Osteoblast (primary cell): ENCODE results near the gene ENDOD1. TPM values are rescaled to one million over a fixed set of nuclear protein-coding genes. Genes with fewer than 3 reads are reported as not detected.

Experiments
- DNase-seq: peaks from one replicate; pipeline ENCODE4 v3.0.0; 2011; ENCODE audit warnings: low spot score, mixed read lengths; ENCODE audit not compliant: insufficient read length; ENCODE audit errors: missing footprints
- H2AFZ ChIP-seq: 2 replicates; pipeline ENCODE4 v1.6.0; 2011; ENCODE audit warnings: mild to moderate bottlenecking, low read length
- H3K27ac ChIP-seq: 2 replicates; pipeline ENCODE4 v1.5.1; 2011; ENCODE audit warnings: mild to moderate bottlenecking, low read depth, low read length, moderate library complexity
- H3K27me3 ChIP-seq: 2 replicates; pipeline ENCODE4 v1.6.0; 2012; ENCODE audit warnings: mild to moderate bottlenecking, control low read depth, inconsistent platforms, low read length, moderate library complexity; ENCODE audit not compliant: insufficient read depth
- H3K36me3 ChIP-seq: 2 replicates; pipeline ENCODE4 v1.5.1; 2011; ENCODE audit warnings: mild to moderate bottlenecking, low read length, control low read depth, moderate library complexity; ENCODE audit not compliant: insufficient read depth
- H3K4me1 ChIP-seq: 2 replicates; pipeline ENCODE4 v1.5.1; 2011; ENCODE audit warnings: mild to moderate bottlenecking, low read length, control low read depth, moderate library complexity; ENCODE audit not compliant: insufficient read depth
- H3K4me2 ChIP-seq: 2 replicates; pipeline ENCODE4 v1.6.0; 2011; ENCODE audit warnings: mild to moderate bottlenecking, low read length; ENCODE audit not compliant: insufficient read depth
- H3K4me3 ChIP-seq: fragments of 200-600 bp; sonication (generic); 3 replicates; pipeline ENCODE4 v1.5.1; 2012; ENCODE audit warnings: mild to moderate bottlenecking, low read length, inconsistent platforms; ENCODE audit not compliant: insufficient read depth
- H3K79me2 ChIP-seq: 2 replicates; pipeline ENCODE4 v1.6.0; 2012; ENCODE audit warnings: mild to moderate bottlenecking, low read length, control low read depth, inconsistent platforms; ENCODE audit not compliant: insufficient read depth
- H3K9me3 ChIP-seq: 2 replicates; pipeline ENCODE4 v1.5.1; 2011; ENCODE audit warnings: low read depth, low read length, control low read depth
- H4K20me1 ChIP-seq: 2 replicates; pipeline ENCODE4 v1.6.0; 2012; ENCODE audit warnings: mild to moderate bottlenecking, low read length, control low read depth; ENCODE audit not compliant: insufficient read depth
- total RNA-seq: library from RNA; depleted of rRNA; stranded (reverse); fragments of >200 nt; gene quantifications from 2 replicates; pipeline ENCODE4 v1.2.3, GENCODE V29; 2012
- TF ChIP-seq, protein P1 (sequence below): IDR thresholded peaks from 2 replicates; pipeline ENCODE4 v1.5.1; 2011; ENCODE audit warnings: mild to moderate bottlenecking, low read depth, low read length, moderate library complexity; ENCODE audit errors: extremely low read depth

The ENDOD1 gene
- total RNA-seq, 1 donor = 44.2 TPM

GRCh38 chr11:95084509-95084908 lies 5.1 kb upstream of the ENDOD1 start:
- no peaks in the 10 kb centered on the region for H3K36me3 ChIP-seq
- no peaks in the 10 kb centered on the region for H4K20me1 ChIP-seq
- peaks cover 12% of the 10 kb centered on the region for H3K4me1 ChIP-seq
- H2AFZ ChIP-seq = no peak overlapping the region
- no peak overlapping the region for H3K4me3 ChIP-seq
- no peaks in the 10 kb centered on the region for H3K27me3 ChIP-seq
- H3K27ac ChIP-seq = no peak overlapping the region
- no peaks in the 10 kb centered on the region for H3K79me2 ChIP-seq
- H3K4me2 ChIP-seq = peak overlapping the region; percentile 7
- peak; percentile 79 for DNase-seq
- no peaks in the 10 kb centered on the region for H3K9me3 ChIP-seq
- TF ChIP-seq, protein P1, sequence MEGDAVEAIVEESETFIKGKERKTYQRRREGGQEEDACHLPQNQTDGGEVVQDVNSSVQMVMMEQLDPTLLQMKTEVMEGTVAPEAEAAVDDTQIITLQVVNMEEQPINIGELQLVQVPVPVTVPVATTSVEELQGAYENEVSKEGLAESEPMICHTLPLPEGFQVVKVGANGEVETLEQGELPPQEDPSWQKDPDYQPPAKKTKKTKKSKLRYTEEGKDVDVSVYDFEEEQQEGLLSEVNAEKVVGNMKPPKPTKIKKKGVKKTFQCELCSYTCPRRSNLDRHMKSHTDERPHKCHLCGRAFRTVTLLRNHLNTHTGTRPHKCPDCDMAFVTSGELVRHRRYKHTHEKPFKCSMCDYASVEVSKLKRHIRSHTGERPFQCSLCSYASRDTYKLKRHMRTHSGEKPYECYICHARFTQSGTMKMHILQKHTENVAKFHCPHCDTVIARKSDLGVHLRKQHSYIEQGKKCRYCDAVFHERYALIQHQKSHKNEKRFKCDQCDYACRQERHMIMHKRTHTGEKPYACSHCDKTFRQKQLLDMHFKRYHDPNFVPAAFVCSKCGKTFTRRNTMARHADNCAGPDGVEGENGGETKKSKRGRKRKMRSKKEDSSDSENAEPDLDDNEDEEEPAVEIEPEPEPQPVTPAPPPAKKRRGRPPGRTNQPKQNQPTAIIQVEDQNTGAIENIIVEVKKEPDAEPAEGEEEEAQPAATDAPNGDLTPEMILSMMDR = no peak

GRCh38 chr11:95085117-95085816 lies 4.4 kb upstream of the ENDOD1 start:
- H3K9me3 ChIP-seq = no peaks in the 10 kb centered on the region
- no peaks in the 10 kb centered on the region for H3K36me3 ChIP-seq
- no peaks in the 10 kb centered on the region for H4K20me1 ChIP-seq
- H2AFZ ChIP-seq = no peak overlapping the region
- no peaks in the 10 kb centered on the region for H3K27me3 ChIP-seq
- no peak for DNase-seq
- peaks cover 12% of the 10 kb centered on the region for H3K4me1 ChIP-seq
- no peak overlapping the region for H3K4me2 ChIP-seq
- no peaks in the 10 kb centered on the region for H3K79me2 ChIP-seq
- TF ChIP-seq, protein P1 = no peak
- no peak overlapping the region for H3K27ac ChIP-seq
- H3K4me3 ChIP-seq = no peak overlapping the region

DNA sequence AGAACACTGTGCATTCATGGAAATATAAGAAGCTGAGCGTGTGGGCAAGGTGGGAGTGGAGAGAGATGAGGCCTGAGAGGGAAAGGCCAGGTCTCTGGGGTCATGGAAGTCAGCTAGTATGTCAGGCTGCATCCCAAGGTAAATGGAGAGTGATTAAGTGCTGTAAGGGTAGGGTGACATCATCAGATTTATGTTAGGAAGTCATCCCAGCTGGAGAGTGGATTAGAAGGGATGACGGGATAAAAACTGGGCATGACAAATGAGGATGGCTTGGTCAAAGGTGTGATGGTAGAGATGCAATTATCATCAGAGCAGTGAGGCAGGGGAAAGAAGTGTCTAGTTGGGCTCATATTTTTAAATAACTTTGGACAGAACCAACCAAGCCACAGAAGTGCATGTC lies 3.5 kb upstream of the ENDOD1 start:
- Histone ChIP-seq H3K4me1 (peaks cover 20% of the 10 kb centered on the region), H3K4me2 (no peak overlapping the region), H3K9me3 (no peaks in the 10 kb centered on the region), H3K79me2 (peaks cover 5% of the 10 kb centered on the region), H3K36me3 (no peaks in the 10 kb centered on the region), H3K27ac (no peak overlapping the region), H3K4me3 (no peak overlapping the region), H3K27me3 (no peaks in the 10 kb centered on the region), H4K20me1 (no peaks in the 10 kb centered on the region), H2AFZ (no peak overlapping the region)
- no peak for DNase-seq
- TF ChIP-seq, protein P1 = no peak

- no peaks in the 10 kb centered on the region for H3K27me3 ChIP-seq
- no peak overlapping the region for H3K4me2 ChIP-seq
- no peak for DNase-seq
- peaks cover under 1% of the 10 kb centered on the region for H4K20me1 ChIP-seq
- H2AFZ ChIP-seq = no peak overlapping the region
- H3K36me3 ChIP-seq = no peaks in the 10 kb centered on the region
- H3K79me2 ChIP-seq = peaks cover 13% of the 10 kb centered on the region
- H3K4me3 ChIP-seq = no peak overlapping the region
- no peaks in the 10 kb centered on the region for H3K9me3 ChIP-seq
- TF ChIP-seq, protein P1 = no peak
- H3K4me1 ChIP-seq = peaks cover 22% of the 10 kb centered on the region
- no peak overlapping the region for H3K27ac ChIP-seq
These were observed 2.6 kb upstream of the ENDOD1 start for GRCh38 chr11:95086836-95087570.
